ENCODE measurements around the gene ZNF264. TPM values are rescaled to one million over a fixed set of nuclear protein-coding genes. Genes with fewer than 3 reads are reported as not detected.
"Not testable (repeated sequence)": the region's sequence is repeated elsewhere in the genome, so short reads cannot be mapped to it uniquely, and the experiment has no call there.

ZNF264 gene
- total RNA-seq, 2 experiments from 2014 or later = 10.0 to 12.6 TPM

DNA sequence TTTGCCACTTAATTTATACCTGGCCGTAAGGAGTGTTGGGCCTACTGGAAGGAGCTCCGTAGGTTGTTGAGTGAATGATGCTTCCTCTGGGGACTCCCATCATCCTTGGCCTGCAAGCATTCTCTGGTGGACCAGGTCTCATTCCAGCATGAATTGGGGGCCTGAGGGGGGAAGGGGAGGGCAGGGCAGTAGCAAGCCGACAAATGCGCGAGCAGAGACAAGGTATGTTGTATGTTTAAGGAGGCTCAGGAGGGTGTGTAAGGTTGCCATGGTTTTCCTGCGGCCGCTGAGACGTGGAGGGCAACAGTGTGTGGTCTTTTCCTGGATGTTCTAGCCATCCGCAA is 749 bp downstream of the ZNF264 start:
- DNase-seq (ENCODE audit: low spot score) = no peak
- Histone ChIP-seq H3K4me2 (ENCODE audit: low read length) (peak overlapping the region; percentile 74), H3K4me1 (ENCODE audit: insufficient read depth, low read length, poor library complexity, severe bottlenecking) (peaks cover 5% of the 10 kb centered on the region), H4K20me1 (ENCODE audit: insufficient read depth, low read length) (no peaks in the 10 kb centered on the region), H3K4me3 (ENCODE audit: low read depth, low read length, poor library complexity, severe bottlenecking) (peak overlapping the region; percentile 85), H3K9me2 (ENCODE audit: insufficient read depth, low read length) (no peaks in the 10 kb centered on the region), H3K36me3 (ENCODE audit: insufficient read depth, low read length) (peaks cover 29% of the 10 kb centered on the region), H2AFZ (ENCODE audit: low read length) (peak overlapping the region; percentile 86; the same call in 1 of the 2 replicates), H3K9me3 (ENCODE audit: low read length) (peaks cover 15% of the 10 kb centered on the region; the same call in 1 of the 2 replicates), H3K79me2 (ENCODE audit: insufficient read depth, low read depth, low read length) (peaks cover 10% of the 10 kb centered on the region), H3K27ac (ENCODE audit: low read depth, low read length, poor library complexity, severe bottlenecking) (no peak overlapping the region)
- BruUV-seq (replicated peaks) = no TSS peak
- ChIA-PET CTCF (ENCODE audit: unreplicated experiment) (no interaction called here), POLR2A (no interaction called here)
- TF ChIP-seq, protein P1, sequence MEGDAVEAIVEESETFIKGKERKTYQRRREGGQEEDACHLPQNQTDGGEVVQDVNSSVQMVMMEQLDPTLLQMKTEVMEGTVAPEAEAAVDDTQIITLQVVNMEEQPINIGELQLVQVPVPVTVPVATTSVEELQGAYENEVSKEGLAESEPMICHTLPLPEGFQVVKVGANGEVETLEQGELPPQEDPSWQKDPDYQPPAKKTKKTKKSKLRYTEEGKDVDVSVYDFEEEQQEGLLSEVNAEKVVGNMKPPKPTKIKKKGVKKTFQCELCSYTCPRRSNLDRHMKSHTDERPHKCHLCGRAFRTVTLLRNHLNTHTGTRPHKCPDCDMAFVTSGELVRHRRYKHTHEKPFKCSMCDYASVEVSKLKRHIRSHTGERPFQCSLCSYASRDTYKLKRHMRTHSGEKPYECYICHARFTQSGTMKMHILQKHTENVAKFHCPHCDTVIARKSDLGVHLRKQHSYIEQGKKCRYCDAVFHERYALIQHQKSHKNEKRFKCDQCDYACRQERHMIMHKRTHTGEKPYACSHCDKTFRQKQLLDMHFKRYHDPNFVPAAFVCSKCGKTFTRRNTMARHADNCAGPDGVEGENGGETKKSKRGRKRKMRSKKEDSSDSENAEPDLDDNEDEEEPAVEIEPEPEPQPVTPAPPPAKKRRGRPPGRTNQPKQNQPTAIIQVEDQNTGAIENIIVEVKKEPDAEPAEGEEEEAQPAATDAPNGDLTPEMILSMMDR (conservative IDR thresholded peaks at IDR 0.05; ENCODE audit: low read length) = no peak
- no peak for TF ChIP-seq EZH2phosphoT487 (IDR thresholded peaks at IDR 0.05; ENCODE audit: borderline replicate concordance, low read depth, low read length)
- intact Hi-C loops (cut with micrococcal nuclease; ENCODE audit: unreplicated experiment) = no loop called here

DNA sequence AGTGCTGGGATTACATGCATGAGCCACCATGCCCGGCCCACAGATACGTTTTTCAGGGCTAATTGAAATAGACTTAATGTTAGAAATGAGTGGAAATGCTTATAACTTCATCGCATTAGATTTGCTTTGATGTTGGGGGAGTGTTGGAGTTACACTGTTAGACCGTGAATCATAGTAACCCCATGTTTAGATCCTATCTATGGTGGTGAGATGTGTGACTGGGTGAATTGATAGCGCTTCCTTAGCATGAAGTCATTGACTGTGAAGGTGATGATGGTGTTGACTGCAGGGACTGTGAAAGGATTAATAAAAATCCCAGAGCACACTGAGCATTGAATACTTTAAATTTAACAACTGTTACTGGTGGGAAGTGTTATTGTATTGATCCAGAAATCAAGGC is 1.7 kb downstream of the ZNF264 start:
- Histone ChIP-seq H3K79me2 (ENCODE audit: insufficient read depth, low read depth, low read length) (peaks cover 10% of the 10 kb centered on the region), H3K4me1 (ENCODE audit: insufficient read depth, low read length, poor library complexity, severe bottlenecking) (peaks cover 5% of the 10 kb centered on the region), H3K4me3 (ENCODE audit: low read depth, low read length, poor library complexity, severe bottlenecking) (peak overlapping the region; percentile 85), H3K4me2 (ENCODE audit: low read length) (peak overlapping the region; percentile 74; the same call in 1 of the 2 replicates), H2AFZ (ENCODE audit: low read length) (no peak overlapping the region), H3K9me3 (ENCODE audit: low read length) (peaks cover 11% of the 10 kb centered on the region; the same call in 1 of the 2 replicates), H3K36me3 (ENCODE audit: insufficient read depth, low read length) (peaks cover 29% of the 10 kb centered on the region), H3K27ac (ENCODE audit: low read depth, low read length, poor library complexity, severe bottlenecking) (no peak overlapping the region), H4K20me1 (ENCODE audit: insufficient read depth, low read length) (no peaks in the 10 kb centered on the region), H3K9me2 (ENCODE audit: insufficient read depth, low read length) (no peaks in the 10 kb centered on the region)
- no TSS peak for BruUV-seq (replicated peaks)
- no peak for DNase-seq (ENCODE audit: low spot score)
- POLR2A ChIA-PET = interaction anchor here (0.9 kb wide), 1 partner anchor 235 kb away, joined by 10 read pairs; no protein-coding TSS in a partner anchor
- TF ChIP-seq, protein P1 (conservative IDR thresholded peaks at IDR 0.05; ENCODE audit: low read length) = no peak
- TF ChIP-seq EZH2phosphoT487 (IDR thresholded peaks at IDR 0.05; ENCODE audit: borderline replicate concordance, low read depth, low read length) = no peak
- CTCF ChIA-PET (ENCODE audit: unreplicated experiment) = no interaction called here
- intact Hi-C loops (cut with micrococcal nuclease; ENCODE audit: unreplicated experiment) = no loop called here

DNA sequence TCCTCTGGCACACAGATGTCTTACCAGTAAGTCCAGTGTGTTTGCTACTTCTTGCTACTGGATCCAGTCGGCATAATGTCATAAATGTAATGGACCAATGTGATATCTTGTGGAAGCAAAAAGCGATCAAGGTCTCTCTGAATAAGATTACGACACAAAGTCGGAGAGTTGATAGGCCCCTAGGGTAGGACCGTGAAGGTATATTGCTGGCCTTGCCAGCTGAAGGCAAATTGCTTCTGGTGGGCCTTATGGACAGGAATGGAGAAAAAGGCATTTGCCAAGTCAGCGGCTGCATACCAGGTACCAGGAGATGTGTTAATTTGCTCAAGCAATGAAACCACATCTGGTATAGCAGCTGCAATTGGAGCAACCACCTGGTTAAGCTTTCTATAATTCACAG is 6.6 kb downstream of the ZNF264 start:
- H3K9me3 ChIP-seq (ENCODE audit: low read length); POLR2A ChIA-PET; H3K79me2 ChIP-seq (ENCODE audit: insufficient read depth, low read depth, low read length); H4K20me1 ChIP-seq (ENCODE audit: insufficient read depth, low read length); H3K4me2 ChIP-seq (ENCODE audit: low read length); BruUV-seq (replicated peaks); DNase-seq (ENCODE audit: low spot score); intact Hi-C loops (cut with micrococcal nuclease; ENCODE audit: unreplicated experiment); CTCF ChIA-PET (ENCODE audit: unreplicated experiment); H3K4me3 ChIP-seq (ENCODE audit: low read depth, low read length, poor library complexity, severe bottlenecking); H3K4me1 ChIP-seq (ENCODE audit: insufficient read depth, low read length, poor library complexity, severe bottlenecking); H3K27ac ChIP-seq (ENCODE audit: low read depth, low read length, poor library complexity, severe bottlenecking); H2AFZ ChIP-seq (ENCODE audit: low read length); H3K9me2 ChIP-seq (ENCODE audit: insufficient read depth, low read length): not testable (repeated sequence)
- H3K36me3 ChIP-seq (ENCODE audit: insufficient read depth, low read length) = peaks cover 31% of the 10 kb centered on the region
